Hepatocyte (in vitro differentiated cells): Measurements from ENCODE around the gene CACNA1B.

ENCODE experiments used
- CTCF ChIP-seq: fragments of 200-600 bp; sonication (generic); IDR thresholded peaks from 2 replicates; pipeline ENCODE4 v1.5.1; 2016; ENCODE audit warnings: antibody characterized with exemption, mild to moderate bottlenecking; ENCODE audit not compliant: poor library complexity
- EZH2 ChIP-seq: fragments of 200-600 bp; sonication (generic); IDR thresholded peaks from 2 replicates; pipeline ENCODE4 v1.6.1; 2016; ENCODE audit warnings: antibody characterized with exemption, mild to moderate bottlenecking, borderline replicate concordance

GRCh38 chr9:138102246-138103051 is 224.9 kb downstream of the CACNA1B start:
- TF ChIP-seq CTCF (no peak), EZH2 (no peak)
